ENCODE results near the gene LAMA3. TPM values are rescaled to one million over a fixed set of nuclear protein-coding genes. Genes with fewer than 3 reads are reported as not detected.

The LAMA3 gene
- total RNA-seq, 1 donor from 2014 or later: 1.9 TPM

GRCh38 chr18:23802817-23803216 lies 113.6 kb downstream of the LAMA3 start:
- peaks cover 22% of the 10 kb centered on the region for H3K27me3 Mint-ChIP-seq (ENCODE audit: low read depth)

GRCh38 chr18:23803755-23804154 lies 114.5 kb downstream of the LAMA3 start:
- peaks cover 5% of the 10 kb centered on the region for H3K4me1 Mint-ChIP-seq (ENCODE audit: low read depth)
- H3K27ac Mint-ChIP-seq (ENCODE audit: unreplicated experiment): no peak overlapping the region
- H3K9me3 Mint-ChIP-seq (ENCODE audit: low read depth): peaks cover 4% of the 10 kb centered on the region
- no peak for TF ChIP-seq CTCF (IDR thresholded peaks at IDR 0.05)
- DNase-seq (ENCODE audit: low spot score): no peak
- H3K4me3 Mint-ChIP-seq (ENCODE audit: unreplicated experiment): no peak overlapping the region
- peaks cover 22% of the 10 kb centered on the region for H3K27me3 Mint-ChIP-seq (ENCODE audit: low read depth)
- H3K36me3 Mint-ChIP-seq (ENCODE audit: low read depth): no peaks in the 10 kb centered on the region

More at GRCh38 chr18:23802817-23803216, 113.6 kb downstream of the LAMA3 start:
- no peaks in the 10 kb centered on the region for H3K36me3 Mint-ChIP-seq (ENCODE audit: low read depth)
- no peak overlapping the region for H3K4me3 Mint-ChIP-seq (ENCODE audit: unreplicated experiment)
- no peak for TF ChIP-seq CTCF (IDR thresholded peaks at IDR 0.05)
- H3K4me1 Mint-ChIP-seq (ENCODE audit: low read depth): peaks cover 5% of the 10 kb centered on the region
- peaks cover 4% of the 10 kb centered on the region for H3K9me3 Mint-ChIP-seq (ENCODE audit: low read depth)
- no peak overlapping the region for H3K27ac Mint-ChIP-seq (ENCODE audit: unreplicated experiment)
- DNase-seq (ENCODE audit: low spot score): no peak

GRCh38 chr18:23805898-23806297 lies 116.6 kb downstream of the LAMA3 start:
- H3K9me3 Mint-ChIP-seq (ENCODE audit: low read depth): peaks cover 1% of the 10 kb centered on the region
- no peak for TF ChIP-seq CTCF (IDR thresholded peaks at IDR 0.05)
- H3K36me3 Mint-ChIP-seq (ENCODE audit: low read depth): no peaks in the 10 kb centered on the region
- H3K4me1 Mint-ChIP-seq (ENCODE audit: low read depth): peaks cover 5% of the 10 kb centered on the region
- no peak for DNase-seq (ENCODE audit: low spot score)
- H3K27ac Mint-ChIP-seq (ENCODE audit: unreplicated experiment): no peak overlapping the region
- no peak overlapping the region for H3K4me3 Mint-ChIP-seq (ENCODE audit: unreplicated experiment)
- H3K27me3 Mint-ChIP-seq (ENCODE audit: low read depth): peaks cover 28% of the 10 kb centered on the region

GRCh38 chr18:23809415-23809814 lies 120.2 kb downstream of the LAMA3 start:
- peaks cover 18% of the 10 kb centered on the region for H3K27me3 Mint-ChIP-seq (ENCODE audit: low read depth)
- H3K4me1 Mint-ChIP-seq (ENCODE audit: low read depth): peaks cover 5% of the 10 kb centered on the region

GRCh38 chr18:23810396-23810795 lies 121.1 kb downstream of the LAMA3 start:
- Mint-ChIP-seq H3K27ac (ENCODE audit: unreplicated experiment) (no peak overlapping the region), H3K27me3 (ENCODE audit: low read depth) (peaks cover 18% of the 10 kb centered on the region), H3K4me3 (ENCODE audit: unreplicated experiment) (no peak overlapping the region), H3K9me3 (ENCODE audit: low read depth) (no peaks in the 10 kb centered on the region), H3K36me3 (ENCODE audit: low read depth) (peaks cover 1% of the 10 kb centered on the region), H3K4me1 (ENCODE audit: low read depth) (peaks cover 5% of the 10 kb centered on the region)
- TF ChIP-seq CTCF (IDR thresholded peaks at IDR 0.05): no peak
- no peak for DNase-seq (ENCODE audit: low spot score)

More at GRCh38 chr18:23809415-23809814, 120.2 kb downstream of the LAMA3 start:
- H3K4me3 Mint-ChIP-seq (ENCODE audit: unreplicated experiment): no peak overlapping the region
- no peak for DNase-seq (ENCODE audit: low spot score)
- TF ChIP-seq CTCF (IDR thresholded peaks at IDR 0.05): no peak
- H3K36me3 Mint-ChIP-seq (ENCODE audit: low read depth): peaks cover 1% of the 10 kb centered on the region
- no peaks in the 10 kb centered on the region for H3K9me3 Mint-ChIP-seq (ENCODE audit: low read depth)
- no peak overlapping the region for H3K27ac Mint-ChIP-seq (ENCODE audit: unreplicated experiment)

Data from chondrocyte (in vitro differentiated cells).